T47D (cell line): ENCODE data around the gene ATG10.

Experiments used
- DNase-seq, 2 experiments: peaks; one replicate each; pipeline versions ENCODE4 v3.0.0 to v3.0.0-alpha.2; 2011 to 2012; ENCODE audit warnings: low read depth in 1 of 2, low spot score in 1 of 2
- JUND ChIP-seq: IDR thresholded peaks from 2 replicates; pipeline ENCODE4 v1.6.1; 2012; ENCODE audit warnings: low read depth
- in situ Hi-C: cut with HindIII; loops from 2 replicates; pipeline ENCODE4 v1.10.0; 2016; ENCODE audit warnings: low sequenced_read_pairs, low pct_unique_long_range_greater_than_20kb

Gene ATG10

DNA sequence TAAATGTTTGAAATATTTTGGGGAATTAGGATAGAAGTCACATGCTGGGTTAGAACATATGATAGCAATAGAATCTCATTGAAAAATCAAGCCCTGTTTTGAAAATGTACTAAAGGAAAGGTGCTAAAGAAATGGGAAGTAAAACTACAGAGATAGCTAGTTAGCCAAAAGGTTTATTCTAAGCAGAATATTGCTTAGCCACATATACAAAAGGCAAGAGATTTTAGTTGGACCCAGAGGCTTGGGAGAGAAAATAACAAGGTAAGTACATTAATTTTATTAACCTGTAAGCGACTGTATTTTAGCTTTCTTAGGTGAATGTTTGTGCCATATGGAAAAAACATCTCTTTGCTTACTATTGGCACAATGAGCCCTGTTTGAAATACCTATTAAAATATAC is 198.1 kb downstream of the ATG10 start:
- no peak for DNase-seq
- no peak for TF ChIP-seq JUND
- in situ Hi-C loops = no loop called here

DNA sequence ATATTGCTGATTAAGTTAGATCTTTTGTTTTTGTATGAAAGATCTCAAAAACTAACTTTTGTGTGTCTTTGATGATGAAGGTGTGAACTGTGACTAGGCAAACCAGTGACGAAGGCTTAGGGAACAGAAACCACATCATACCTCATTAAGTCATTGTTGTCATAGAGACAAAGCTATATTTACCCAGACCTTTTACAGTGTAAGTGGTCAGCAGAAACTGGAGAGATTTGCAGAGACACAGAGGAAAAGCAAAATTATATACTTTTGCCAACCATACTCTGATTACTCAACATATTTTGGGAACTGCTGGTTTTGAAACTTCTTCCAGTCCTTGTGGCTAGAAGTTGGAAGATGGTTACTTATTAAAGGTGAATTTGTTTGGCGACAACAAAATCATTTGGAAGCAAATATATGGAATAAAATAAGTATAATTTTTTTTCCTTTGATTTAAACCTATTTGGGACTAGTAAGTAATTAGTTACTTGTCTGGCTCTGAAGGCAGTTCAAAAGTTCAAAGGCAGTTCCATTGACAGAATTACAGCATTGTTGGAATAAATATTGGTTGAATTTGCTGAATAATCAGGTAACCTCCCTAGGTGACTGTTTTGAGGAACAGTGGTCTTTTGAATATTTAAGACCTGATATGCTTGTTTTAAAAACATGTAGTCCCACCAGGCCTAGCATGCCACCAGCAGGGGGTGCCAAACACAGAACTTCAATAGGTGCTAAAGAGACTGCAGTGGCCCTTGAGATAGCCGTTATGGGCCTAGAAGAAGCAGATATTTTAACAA is 202.5 kb downstream of the ATG10 start:
- peak in 1 of 2 experiments; percentile 73 for DNase-seq
- in situ Hi-C loops = no loop called here
- TF ChIP-seq JUND = no peak

DNA sequence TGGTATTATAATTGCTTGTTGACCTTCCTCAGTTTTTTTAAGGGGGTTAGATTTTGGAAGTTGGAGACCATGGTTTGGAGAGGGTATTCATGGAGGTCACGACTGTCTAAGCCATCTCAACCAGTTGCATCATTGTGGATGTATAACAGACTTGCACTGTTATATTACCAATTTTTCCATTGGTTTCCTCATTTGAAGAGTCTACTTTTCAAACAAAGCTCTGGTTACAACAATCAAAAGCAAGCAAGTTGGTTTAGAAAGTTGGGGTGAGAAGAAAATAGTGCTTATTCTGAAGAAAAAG is 203.0 kb downstream of the ATG10 start:
- TF ChIP-seq JUND = no peak
- no peak for DNase-seq
- in situ Hi-C loops = no loop called here

DNA sequence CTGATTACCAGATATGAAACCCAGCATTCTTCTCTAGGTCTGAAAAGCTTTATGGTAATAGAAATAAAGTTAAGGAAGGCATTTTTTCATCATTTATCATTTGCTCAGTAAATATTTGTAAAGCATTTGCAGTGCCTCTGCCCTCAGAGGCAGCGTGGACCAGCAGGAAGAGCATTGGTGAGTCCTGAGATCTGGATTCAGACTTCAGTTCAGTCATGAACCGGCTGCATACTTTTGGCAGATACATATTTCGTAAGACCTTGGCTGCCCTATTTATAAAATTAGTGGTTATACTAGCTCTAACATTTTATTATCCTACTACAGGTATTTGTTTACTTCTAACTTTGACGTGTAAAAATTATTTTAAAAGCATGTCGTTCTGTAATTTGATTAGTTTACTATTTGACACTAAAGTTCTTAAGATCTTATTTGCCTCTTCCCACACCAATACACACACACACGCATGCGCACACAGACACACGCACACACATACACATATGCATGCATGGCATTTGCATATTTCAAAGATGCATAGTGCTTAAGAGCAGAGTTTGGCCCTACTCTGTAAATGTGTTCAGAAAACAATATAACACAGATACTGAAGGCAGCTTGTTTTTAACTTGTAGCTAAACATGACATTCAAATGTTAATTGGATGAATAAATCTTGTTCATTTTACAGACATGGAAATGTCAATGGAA is 204.4 kb downstream of the ATG10 start:
- DNase-seq = peak in 1 of 2 experiments; percentile 13
- in situ Hi-C loops = no loop called here
- no peak for TF ChIP-seq JUND

DNA sequence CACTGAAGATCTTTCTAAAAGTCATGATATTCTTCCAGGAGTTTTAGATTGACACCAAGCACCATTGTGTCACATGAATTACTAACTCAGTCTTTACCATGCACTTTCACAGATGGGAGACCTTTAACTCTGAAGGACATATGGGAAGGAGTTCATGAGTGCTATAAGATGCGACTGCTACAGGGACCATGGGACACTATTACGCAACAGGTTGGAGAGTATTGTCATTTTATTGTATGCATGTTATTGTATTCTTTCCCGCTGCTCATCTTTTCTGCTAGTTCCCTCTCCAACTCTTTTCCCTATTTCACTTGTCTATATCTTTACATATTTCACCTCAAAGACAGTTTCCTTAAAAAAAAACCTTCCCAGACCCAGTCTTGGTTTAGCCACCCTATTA is 206.6 kb downstream of the ATG10 start:
- DNase-seq = no peak
- no peak for TF ChIP-seq JUND
- in situ Hi-C loops = no loop called here

DNA sequence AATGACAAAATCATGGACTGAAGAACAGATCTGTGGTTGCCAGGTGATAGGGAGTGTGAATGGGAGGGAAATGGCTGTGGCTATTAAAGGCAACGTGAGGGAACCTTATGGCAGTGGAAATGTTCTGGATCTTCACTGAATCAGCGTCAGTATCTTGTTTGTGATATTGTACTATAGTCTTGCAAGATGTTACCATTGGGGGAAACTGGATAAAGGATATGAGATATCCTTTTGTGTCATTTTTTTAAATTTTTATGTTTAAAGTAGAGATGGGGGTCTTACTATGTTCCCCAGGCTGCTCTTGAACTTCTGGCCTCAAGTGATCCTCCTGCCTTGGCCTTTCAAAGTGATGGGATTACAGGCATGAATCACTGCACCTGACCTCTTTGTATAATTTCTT is 210.8 kb downstream of the ATG10 start:
- in situ Hi-C loops = no loop called here
- TF ChIP-seq JUND = no peak
- DNase-seq = no peak

DNA sequence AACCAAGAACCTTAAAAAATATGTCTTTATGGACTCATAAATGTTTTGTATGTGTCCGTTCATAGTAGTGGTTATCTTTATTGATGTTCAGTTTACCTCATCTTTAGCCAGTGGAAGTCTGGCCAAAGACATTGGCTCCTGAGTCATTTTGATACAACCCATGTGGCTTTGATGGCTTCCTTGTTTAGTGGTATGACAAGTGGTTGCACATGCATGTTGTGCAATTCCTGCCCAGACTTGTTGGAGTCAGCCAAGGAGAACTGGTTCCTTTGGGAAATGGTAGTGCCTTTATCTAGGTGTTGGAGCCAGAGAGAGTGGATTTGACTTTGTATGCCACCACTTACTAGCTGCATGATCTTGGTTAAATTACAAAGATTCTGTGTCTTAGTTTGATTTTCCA is 212.0 kb downstream of the ATG10 start:
- in situ Hi-C loops = no loop called here
- DNase-seq = peak in 1 of 2 experiments; percentile 34
- no peak for TF ChIP-seq JUND

DNA sequence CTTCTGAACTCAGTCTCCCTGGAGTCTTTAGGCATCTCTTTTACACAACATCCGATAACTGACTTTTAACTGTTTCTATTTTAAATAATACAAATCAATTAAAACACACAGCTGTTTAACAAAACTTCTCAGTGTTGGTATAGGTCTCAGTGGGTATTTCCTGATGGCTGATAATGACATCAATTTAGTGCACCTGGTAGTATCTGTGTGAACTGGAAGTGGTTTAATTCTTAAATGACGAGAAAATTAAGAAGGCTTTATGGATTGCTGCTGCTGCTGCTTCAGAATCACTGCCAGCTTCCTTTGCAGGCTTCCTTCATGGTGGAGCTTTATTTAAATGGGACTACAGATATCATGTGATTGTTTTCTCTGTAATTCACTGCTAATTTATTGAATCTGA is 214.0 kb downstream of the ATG10 start:
- DNase-seq = no peak
- no peak for TF ChIP-seq JUND
- in situ Hi-C loops = no loop called here

DNA sequence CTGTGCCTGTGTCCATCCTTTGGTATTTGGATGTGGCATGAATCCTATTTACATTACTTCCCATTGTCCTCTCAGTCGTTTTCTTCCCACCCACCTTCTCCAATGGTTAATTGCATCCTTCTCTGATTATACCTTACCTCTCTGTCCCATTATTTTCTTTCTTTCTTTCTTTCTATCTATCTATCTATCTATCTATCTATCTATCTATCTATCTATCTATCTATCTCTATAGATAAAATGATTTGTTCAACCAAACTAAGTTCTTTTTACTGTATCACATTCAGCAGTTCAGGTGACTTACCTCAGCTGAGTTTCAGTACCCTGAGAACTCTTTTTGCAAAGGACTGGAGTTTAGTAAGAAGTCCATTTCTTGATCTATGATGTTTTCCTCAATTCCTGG is 225.7 kb downstream of the ATG10 start:
- in situ Hi-C loops = no loop called here
- TF ChIP-seq JUND = no peak
- DNase-seq = no peak

DNA sequence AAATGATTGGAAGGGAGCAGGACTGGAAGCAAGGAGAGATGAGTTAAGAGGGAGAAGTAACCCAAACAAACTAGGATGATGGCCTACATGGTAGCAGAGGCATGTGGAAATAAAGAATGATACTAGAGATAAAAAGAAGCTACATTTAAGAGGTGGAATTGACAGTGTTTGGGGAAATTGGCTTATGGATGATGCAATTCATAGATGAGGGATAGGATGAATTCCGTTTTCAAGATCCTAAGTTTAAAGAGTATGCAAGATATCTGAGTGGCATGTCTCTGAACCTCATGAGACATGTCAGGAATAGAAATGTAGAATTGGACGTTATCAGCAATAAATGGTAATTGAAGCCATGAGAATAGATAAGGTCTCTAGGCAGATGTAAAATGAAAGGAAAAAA is 232.7 kb downstream of the ATG10 start:
- no peak for DNase-seq
- in situ Hi-C loops = no loop called here
- no peak for TF ChIP-seq JUND

DNA sequence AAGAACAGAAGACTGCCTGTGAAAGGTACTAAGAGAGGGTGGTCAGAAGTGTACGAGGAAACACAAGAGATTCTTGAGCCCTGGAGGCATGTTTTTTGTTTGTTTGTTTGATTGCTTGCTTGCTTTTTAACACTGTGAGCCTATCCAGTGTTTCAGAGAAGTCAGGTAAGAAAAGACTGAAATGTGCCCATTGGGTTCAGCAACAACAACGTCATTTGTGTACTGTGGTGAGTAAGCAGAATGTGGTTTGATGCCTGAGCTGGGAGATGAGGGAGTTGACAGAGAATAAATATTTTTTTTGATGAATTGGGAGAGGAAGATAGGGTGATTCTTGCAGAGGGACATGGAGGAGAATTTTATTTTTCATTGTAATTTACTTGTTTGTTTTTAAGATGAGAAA is 233.2 kb downstream of the ATG10 start:
- DNase-seq = peak in 1 of 2 experiments; percentile 16
- in situ Hi-C loops = no loop called here
- no peak for TF ChIP-seq JUND

DNA sequence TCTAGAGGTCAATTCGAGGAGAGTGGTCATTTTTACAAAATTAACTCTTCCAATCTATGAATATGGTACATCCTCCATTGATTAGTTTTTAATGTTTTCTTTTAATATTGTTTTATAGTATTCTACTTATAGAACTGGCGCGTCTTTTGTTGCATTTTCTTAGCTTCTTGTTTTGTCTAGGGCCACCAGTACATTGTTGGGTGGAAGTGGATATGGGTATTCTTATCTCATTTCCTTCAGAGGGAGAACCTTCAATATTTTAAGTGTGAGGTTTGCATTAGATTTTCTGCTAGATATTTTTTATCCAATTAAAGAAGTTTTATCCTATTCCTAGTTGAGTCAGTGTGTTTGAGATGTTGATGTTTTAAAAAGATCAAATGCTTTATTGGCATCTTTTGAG is 236.5 kb downstream of the ATG10 start:
- in situ Hi-C loops = no loop called here
- no peak for TF ChIP-seq JUND
- no peak for DNase-seq

DNA sequence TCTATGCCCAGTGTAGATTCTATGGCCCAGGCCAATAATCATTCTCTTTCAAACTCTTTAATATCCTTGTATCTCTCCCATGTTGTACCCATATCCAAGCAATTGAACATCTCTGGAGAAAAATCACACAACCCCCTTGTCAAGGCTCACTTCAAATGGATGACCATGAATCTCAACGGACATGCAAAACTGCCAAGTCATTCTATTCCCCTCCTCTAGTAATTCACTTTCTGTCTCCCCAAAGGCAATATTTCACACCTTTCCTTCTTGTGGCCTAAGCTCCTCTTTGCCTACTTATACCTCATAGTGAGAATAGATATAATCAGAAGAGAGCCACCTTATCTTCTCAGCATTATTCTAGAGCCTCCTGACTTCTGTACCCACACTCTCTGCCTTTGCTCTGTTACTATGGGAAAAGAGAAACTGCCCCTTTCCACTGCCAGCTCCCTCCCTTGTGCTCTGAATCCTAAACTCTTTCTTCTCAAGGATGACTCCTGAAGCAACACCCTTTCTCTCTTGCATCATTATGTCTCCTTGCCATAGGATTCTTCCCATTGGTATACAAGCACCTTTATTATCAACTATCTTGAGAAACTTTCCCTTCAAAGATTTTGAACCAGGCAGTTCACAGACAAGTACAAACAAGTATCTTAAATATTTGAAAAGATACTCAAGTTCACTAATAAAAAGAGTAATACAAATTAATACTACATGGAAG is 240.2 kb downstream of the ATG10 start:
- in situ Hi-C loops = no loop called here
- no peak for TF ChIP-seq JUND
- no peak for DNase-seq
